Stimulated activated CD4-positive, alpha-beta T cell treated with anti-CD3 and anti-CD28 coated beads, Interleukin-1b, Interleukin-23, amount 100 ng/mL, for 48 hours (primary cell): Measurements from ENCODE around the gene IL7R.
A peak's percentile ranks its signal among the peaks of the same experiment; 100 is the strongest.
"Not testable (repeated sequence)": the region's sequence is repeated elsewhere in the genome, so short reads cannot be mapped to it uniquely, and the experiment has no call there.

Source experiments
- DNase-seq: peaks from one replicate; pipeline ENCODE4 v3.0.0-alpha.2; 2020

The IL7R gene

DNA sequence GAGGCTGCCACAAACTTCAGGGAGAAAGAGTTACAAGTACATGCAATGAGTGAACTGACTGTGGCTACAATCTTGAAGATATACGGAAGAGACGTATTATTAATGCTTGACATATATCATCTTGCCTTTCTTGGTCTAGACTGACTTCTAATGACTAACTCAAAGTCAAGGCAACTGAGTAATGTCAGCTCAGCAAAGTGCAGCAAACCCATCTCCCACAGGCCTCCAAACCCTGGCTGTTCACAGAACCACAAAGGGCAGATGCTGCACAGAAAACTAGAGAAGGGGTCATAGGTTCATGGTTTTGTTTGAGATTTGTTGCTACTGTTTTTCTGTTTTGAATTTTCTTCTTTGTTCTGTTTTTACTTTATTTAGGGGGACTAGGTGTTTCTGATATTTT is 21.0 kb downstream of the IL7R start:
- DNase-seq: no peak

DNA sequence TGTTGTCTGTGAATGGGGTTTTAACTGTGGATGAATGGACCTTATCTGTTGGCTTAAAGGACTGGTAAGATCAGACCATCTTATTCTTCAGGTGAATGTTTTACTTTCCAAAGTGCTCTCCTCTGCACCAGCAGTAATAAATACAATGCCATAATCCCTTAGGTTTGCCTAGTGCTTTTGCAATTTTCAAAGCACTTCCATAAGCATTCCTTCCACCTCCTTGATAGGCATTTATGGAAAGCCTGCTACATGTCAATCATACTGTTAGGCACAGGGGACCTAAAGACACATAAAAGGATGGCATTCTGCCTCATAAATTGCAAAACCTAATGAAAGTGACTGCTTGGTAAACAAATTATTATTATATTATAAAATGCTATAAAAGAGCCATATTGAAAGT is 21.4 kb downstream of the IL7R start:
- DNase-seq: no peak

GRCh38 chr5:35879096-35879495 is 22.4 kb downstream of the IL7R start:
- no peak for DNase-seq

DNA sequence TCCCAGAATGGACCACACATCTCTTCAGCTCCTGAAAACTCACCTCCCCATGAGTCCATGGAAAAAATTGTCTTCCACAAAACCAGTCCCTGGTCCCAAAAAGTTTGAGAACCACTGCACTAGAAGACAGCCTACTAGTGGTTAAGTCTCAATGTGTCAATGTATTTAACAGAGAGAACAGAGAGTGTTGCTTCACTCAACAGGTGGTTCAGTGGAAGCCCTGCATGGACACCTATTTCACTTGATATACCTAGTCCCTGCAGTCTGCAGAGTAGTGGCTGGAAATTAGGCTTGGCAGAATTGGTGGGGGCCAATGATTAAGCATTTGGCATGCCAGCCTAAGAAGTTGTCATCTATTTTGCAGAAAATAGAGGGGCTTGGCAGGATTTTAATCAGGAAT is 23.0 kb downstream of the IL7R start:
- no peak for DNase-seq

DNA sequence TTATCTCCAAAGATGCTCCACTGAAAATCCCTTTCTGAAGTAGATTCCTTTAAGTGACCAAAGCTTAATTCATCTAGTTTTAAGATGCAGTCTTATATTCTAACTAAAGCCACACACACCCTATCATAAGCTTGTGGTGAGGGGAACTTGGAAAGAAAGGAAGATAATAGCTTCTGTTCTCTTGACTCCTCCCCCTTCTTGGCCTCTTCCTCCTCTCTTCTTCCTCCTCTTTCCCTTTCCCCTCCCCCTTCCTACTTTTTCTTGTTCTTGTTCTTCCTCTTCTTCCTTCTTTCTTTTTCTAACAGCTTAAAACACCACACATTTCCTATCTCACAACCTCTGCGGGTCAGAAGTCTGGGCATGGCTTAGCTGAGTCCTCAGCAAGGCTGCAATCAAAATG is 23.5 kb downstream of the IL7R start:
- DNase-seq: no peak

DNA sequence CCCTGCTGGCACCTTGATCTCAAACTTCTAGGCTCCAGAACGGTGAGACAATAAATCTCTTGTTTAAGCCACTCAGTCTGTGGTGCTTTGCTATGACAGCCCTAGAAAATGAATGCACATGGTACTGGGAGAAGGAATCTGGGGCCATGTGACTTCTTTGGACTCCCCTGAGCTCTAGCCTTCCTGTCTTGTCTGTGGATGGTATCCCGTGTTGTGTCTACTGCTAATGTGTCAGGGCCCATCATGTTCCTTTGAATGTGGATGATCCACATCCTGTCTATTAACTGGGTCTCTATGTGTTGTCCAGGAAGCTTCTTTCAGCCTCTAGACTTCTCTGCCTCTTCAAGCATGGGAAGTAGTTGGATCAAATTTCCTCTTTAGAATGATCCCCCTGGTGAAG is 25.1 kb downstream of the IL7R start:
- DNase-seq: no peak

DNA sequence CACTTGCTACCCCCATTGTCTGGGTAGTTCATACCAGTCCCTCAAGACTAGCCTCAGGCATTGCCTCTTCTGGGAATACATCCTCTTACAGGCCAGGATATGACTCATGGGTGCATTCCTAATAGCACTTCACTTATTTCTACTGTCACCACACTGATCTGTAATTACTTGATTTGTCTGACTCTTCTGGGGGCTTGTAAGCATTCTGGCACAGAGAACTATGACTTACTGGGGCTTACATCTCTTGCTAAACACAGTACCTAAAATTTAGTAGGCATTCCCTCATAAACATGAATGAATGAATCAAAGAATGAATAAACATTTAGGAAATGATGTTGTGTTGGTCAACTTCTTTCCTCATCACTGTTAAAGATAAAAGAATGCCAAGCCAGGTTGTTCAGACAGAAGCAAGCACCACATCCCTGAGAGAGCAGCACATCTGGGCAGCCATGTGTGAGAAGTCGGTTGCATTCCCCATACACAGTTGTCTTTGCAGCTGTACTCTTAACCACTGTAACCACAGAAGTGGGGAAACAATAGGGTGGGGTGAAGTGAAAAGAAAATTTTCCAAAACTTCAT is 27.6 kb downstream of the IL7R start:
- DNase-seq: no peak

DNA sequence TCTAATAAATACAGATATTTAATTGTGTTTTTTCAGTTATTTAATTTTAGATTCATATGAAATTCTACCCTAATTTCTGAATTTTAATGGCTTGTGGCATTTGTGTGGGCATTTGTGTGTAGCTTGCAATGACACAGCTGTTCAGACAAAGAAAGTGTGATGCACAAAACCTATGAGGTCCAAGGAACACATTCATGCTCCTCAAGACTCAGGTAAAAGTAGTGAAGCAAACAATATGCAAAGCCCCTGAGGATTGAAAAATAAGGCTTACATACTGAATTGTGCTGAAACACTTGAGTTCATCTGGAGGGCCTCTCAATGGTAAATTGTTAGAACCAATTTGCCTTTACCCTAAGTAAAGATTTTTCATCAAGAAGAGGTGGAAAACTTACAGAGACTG is 28.1 kb downstream of the IL7R start:
- no peak for DNase-seq

- no peak for DNase-seq
These were observed 29.7 kb downstream of the IL7R start for GRCh38 chr5:35886381-35886780.

DNA sequence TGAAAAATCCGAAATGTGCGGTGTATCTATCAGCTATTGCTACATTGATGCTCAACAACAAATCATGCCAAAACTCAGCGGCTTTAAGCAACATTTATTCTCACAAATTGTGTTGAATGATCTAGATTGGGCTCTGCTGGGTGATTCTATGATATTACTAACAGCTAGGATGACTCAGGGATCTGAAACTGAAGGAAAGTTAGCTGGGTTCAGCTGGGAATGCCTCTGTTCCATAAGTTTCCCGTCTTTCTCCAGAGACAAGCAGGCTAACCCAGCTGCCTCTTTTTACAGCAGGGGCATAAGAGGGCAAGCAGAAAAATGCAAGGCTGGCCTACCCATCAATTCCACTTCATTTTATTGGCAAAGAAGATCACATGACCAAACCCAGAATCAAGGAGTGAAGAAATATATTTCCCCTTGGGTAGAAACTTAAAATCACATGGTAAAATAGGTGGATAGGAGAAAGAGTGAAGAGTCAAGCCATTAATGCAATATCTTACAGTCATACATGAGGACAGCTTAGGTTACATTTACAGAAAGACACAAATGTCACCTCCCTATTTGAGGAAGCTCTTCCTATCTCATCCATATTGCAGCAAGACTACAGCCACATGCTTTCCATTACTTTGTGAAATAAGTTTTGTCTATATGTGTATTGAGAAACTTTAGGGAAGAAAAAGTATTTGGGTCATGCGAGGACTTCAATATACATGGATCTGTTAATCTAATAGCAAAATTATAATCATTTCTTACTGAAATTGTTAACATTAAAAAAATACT is 30.8 kb downstream of the IL7R start:
- DNase-seq: no peak

DNA sequence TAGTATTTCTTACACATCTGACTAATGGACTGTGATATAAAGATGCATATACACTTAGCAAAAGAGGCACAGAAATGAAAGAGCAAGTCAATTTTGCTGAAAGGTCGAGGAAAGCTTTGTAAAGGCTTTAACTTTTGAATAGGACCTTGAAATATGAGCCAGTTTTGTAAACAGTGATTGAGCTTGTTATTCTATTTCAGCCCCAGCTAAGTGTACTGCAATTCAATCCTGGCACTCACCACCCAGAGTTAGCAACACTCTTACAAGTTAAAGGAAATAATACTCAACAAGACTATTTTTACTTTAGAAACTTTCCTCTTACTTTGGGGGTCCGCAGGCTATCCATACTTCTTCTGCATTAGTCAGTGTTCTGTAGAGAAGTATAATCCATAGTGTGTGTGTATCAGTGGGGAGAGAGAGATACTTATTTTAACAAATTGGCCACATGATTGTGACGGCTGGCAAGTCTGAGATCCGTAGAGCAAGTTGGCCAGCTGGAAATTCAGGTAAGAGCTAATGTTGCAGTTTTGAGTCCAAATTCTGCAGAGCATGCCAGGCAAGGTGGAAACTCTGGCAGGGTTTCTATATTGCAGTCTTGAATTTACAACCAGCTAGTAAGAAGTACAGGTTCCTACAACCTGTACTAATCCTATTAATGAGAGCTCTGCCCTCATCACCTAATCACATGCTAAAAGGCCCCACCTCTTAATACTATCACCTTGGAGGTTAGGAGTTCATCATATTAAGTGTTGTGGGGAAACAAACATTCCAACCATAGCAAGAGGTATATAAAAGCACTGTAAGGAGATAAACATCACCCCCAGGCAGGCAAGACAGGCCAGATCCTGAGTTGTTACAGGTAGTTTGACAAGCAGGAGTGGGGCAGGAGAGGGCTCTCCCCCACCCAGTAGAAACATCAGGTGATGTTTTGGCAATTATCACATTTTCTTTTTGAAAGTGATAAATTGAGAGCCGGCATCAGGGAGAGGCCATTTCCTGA is 33.6 kb downstream of the IL7R start:
- no peak for DNase-seq

DNA sequence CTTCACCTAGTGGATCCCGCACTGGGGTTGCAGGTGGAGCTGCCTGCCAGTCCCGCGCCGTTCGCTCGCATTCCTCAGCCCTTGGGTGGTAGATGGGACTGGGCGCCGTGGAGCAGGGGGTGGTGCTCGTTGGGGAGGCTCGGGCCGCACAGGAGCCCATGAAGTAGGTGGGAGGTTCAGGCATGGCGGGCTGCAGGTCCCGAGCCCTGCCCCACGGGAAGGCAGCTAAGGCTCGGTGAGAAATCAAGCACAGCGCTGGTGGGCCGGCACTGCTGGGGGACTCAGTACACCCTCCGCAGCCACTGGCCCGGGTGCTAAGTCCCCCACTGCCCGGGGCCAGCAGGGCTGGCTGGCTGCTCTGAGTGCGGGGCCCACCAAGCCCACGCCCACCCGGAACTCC is 36.1 kb downstream of the IL7R start:
- not testable (repeated sequence) for DNase-seq

- no peak for DNase-seq
These were observed 37.4 kb downstream of the IL7R start for GRCh38 chr5:35894131-35894530.

GRCh38 chr5:35898952-35899660 is 42.4 kb downstream of the IL7R start:
- DNase-seq: no peak

DNA sequence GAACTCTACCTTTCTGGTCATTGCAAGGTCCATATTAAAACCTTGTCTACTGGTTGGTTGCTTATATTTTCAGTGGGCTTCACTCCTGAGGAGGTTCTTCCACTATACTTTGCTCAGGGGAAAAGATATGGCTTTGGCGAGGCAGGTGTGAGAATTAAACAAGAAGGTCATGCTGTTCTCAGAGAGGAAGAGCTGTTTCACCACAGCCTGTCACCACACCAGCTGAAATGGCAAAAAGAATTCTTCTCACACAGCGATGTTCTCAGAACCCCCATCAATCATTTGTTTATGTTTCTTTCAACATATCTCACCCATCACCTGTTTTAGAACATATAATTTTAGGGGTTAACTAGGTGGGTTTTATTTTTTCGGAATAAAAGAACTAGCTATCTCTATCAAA is 43.1 kb downstream of the IL7R start:
- no peak for DNase-seq

DNA sequence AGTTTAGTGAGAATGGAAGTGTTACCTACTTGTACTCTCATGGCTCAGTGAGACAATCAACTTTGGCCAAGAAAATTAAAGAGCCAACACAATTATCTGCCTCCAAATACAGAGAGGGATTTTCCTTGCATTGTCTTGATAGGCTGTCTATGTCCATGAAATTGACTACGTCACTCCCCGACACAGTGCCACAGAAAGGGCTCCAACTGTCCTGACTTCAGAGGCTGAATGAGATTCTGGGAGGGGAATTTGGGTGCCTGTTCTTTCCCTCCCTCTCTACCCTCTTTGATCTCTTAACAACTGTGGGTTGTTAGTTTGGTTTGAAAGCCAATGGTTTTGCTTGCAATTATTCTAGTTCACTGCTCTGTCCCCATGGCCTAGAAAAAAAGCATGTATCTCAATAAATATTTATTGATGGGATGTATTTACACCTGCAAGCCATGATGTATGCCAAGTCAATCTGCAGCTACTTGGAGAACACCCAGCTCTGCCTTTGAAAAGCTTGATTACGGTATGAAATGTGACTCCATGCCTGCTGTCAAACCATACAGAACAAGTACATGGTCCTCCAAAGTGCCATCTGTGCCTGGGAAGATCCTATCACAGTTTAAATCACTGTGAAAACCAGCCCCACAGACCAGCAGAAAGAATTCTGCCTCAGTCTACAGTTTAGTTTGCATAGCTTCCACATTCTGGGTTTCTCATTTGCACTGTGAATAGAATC is 44.4 kb downstream of the IL7R start:
- no peak for DNase-seq

DNA sequence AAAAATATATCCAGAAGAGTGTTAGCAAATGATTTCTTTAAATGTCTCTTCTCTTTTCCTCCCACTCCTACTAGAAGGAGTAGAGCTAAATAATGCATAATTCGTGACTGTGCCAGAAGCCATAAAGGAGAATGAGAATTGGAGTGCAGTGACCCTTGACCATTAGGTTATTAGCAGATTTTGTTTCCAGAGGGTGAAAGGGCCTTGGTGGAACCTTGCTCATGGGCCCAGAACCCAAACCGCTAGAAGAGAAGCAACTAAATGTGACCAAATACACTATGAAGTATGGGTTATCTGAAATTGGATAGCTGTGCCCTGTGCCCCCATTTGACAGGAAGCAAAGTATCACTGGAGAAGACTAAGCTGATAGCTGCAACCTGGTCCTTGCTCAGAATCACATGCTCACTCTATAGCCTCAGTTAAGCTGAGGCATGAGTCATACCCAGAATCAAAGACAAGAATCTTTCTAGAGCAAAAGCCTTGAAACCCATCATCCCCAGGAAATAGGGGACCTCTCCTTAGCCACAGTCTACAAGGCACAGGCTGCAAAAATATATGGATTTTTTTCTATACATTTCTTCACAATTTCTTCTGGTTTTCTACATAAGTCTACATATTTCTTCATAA is 45.5 kb downstream of the IL7R start:
- no peak for DNase-seq

- DNase-seq: no peak
These were observed 47.0 kb downstream of the IL7R start for GRCh38 chr5:35903631-35904203.

- DNase-seq: peak; percentile 68
These were observed 47.9 kb downstream of the IL7R start for GRCh38 chr5:35904443-35905132.

DNA sequence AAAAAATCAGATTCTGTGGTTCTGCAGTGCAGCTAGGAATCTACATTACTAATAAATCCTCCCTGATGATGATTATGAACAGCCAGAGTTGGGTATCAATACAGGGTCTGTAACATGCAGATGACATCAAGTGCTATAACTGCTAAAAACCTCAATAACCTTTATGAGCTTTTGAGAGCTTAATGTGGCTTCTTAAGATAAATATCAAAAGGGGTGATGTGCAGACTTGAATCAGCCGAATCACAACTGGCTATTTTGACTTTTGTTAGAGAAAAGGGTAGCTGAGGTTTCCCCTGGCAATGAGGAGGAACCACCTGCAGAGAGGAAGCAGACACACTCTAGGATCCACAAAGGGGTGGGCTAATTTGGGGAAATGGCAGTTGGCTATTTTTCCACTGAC is 51.5 kb downstream of the IL7R start:
- no peak for DNase-seq

DNA sequence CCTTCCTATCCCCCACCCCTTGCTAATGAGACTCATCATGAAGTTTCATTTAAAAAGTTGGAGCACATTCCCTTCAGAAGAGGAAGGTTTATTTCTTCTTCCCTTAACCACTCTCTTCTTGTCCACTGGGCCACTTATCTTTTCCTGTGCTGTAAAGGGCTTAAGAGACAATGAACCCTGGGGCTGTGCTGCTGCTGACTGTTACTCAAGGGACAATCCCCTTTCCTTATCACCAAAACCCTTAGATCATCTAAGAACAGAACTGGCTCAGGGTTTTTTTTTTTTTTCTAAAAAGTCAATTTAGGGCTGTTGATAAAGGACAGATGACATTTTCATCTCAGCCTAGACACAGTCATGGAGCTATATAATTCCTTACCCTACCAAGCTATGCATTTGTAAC is 52.1 kb downstream of the IL7R start:
- DNase-seq: no peak
